ENCODE data around the gene RAMACL.
"Not testable (repeated sequence)": the region's sequence is repeated elsewhere in the genome, so short reads cannot be mapped to it uniquely, and the experiment has no call there.

GRCh38 chr6:166634581-166634980, 48.1 kb upstream of the RAMACL start:
- TF ChIP-seq CTCF (conservative IDR thresholded peaks at IDR 0.05; ENCODE audit: low read length); EZH2phosphoT487 (IDR thresholded peaks at IDR 0.05; ENCODE audit: borderline replicate concordance, low read depth, low read length): not testable (repeated sequence)
